ENCODE data around the gene C3. TPM values are rescaled to one million over a fixed set of nuclear protein-coding genes. Genes with fewer than 3 reads are reported as not detected.
A peak's percentile ranks its signal among the peaks of the same experiment; 100 is the strongest.

The C3 gene
- total and polyA plus RNA-seq, 2 of the 13 experiments (the other 11 are each of a cell fraction or from before 2014, with no cell fraction given) = 1,455 to 6,272 TPM

GRCh38 chr19:6753178-6754031, 33.0 kb upstream of the C3 start (continued):
- TF ChIP-seq SNAPC4 (CRISPR knock-in tag; IDR thresholded peaks at IDR 0.05) = no peak
- 0 out of 2 replicates have a peak, but pooled peaks have one; percentile 49 for TF ChIP-seq KLF11 (CRISPR knock-in tag; IDR thresholded peaks at IDR 0.05)

GRCh38 chr19:6752256-6753177, 32.1 kb upstream of the C3 start:
- peak overlapping the region; percentile 82 for H3K4me2 ChIP-seq (ENCODE audit: low read depth, low read length)
- H2AFZ ChIP-seq (ENCODE audit: low read length) = no peak overlapping the region
- CTCF ChIA-PET (ENCODE audit: low intra/inter-chr PET ratio, low total read pairs) = interaction anchor here (3.2 kb wide), 1 partner anchor 14 kb away, joined by 25 read pairs; the partner anchor contains the start of genes GPR108 and TRIP10
- no peaks in the 10 kb centered on the region for H3K79me2 ChIP-seq (ENCODE audit: insufficient read depth, low read length)
- ATAC-seq = peak; percentile 69
- H3K36me3 ChIP-seq (replicated peaks in 1 of 2; ENCODE audit: control insufficient read depth in 1 of 2, insufficient read depth in 2 of 2, low read length in 2 of 2) = peaks cover 8 to 25% of the 10 kb centered on the region in 2 experiments
- FAIRE-seq = peak; percentile 75
- peak overlapping the region; percentile 80 for H3K9ac ChIP-seq (ENCODE audit: insufficient read depth, low read depth, low read length)
- 17% methylated on average over 7 of the region's 50 CpGs for WGBS (ENCODE audit: low lambda C conversion rate)
- no peaks in the 10 kb centered on the region for H3K9me3 ChIP-seq (ENCODE audit: low read length)
- H3K27ac ChIP-seq (ENCODE audit: extremely low read length, insufficient read depth, low read length) = peak overlapping the region; percentile 95
- BruUV-seq (replicated peaks) = TSS peak; percentile 83
- intact Hi-C loops (cut with micrococcal nuclease; ENCODE audit: unreplicated experiment) = loop anchor here (1.0 to 5.0 kb wide), 3 partner anchors 14 to 110 kb away; partner anchors contain the start of gene C3
- DNase-seq (ENCODE audit: low spot score) = peak; percentile 80
- POLR2A ChIA-PET = interaction anchor here (0.6 to 3.9 kb wide), 20 partner anchors 9 to 646 kb away, joined by 3 to 89 read pairs (median 6); partner anchors contain the start of genes C3, GPR108, TRIP10 and ZNF557
- H3K4me1 ChIP-seq (ENCODE audit: insufficient read depth, low read length) = peaks cover 34% of the 10 kb centered on the region
- in situ Hi-C loops (cut with HindIII; ENCODE audit: extremely low pct_ligation_motif_present, low pct_unique_long_range_greater_than_20kb) = no loop called here
- peak overlapping the region; percentile 55 to 82 (median 75) for H3K4me3 ChIP-seq (replicated peaks in 1 of 3; ENCODE audit: insufficient read depth in 1 of 3, low read depth in 2 of 3, low read length in 3 of 3)
- H4K20me1 ChIP-seq (ENCODE audit: insufficient read depth, low read length) = no peaks in the 10 kb centered on the region
- H3K27me3 ChIP-seq (ENCODE audit: control insufficient read depth in 1 of 2, insufficient read depth in 2 of 2, low read length in 2 of 2) = no peaks in the 10 kb centered on the region
- peak; percentile 67; the same call in 1 of the 2 replicates for TF ChIP-seq NCOR1 (IDR thresholded peaks at IDR 0.05; ENCODE audit: borderline replicate concordance, low read length)
- TF ChIP-seq KLF16 (CRISPR knock-in tag; IDR thresholded peaks at IDR 0.05) = peak in 1 of 2 experiments; percentile 49; a peak in 2 of 4 replicates
- peak; percentile 41 for TF ChIP-seq TMF1 (CRISPR knock-in tag; IDR thresholded peaks at IDR 0.05; ENCODE audit: low read depth)
- peak; percentile 21; the same call in 1 of the 2 replicates for TF ChIP-seq ZBTB7A (CRISPR knock-in tag; IDR thresholded peaks at IDR 0.05)
- TF ChIP-seq ZSCAN31 (CRISPR knock-in tag; IDR thresholded peaks at IDR 0.05; ENCODE audit: low read depth) = peak; percentile 84; the same call in 1 of the 2 replicates
- TF ChIP-seq ZMYM4 (CRISPR knock-in tag; IDR thresholded peaks at IDR 0.05) = peak; percentile 51; the same call in 1 of the 2 replicates
- TF ChIP-seq ZUFSP (CRISPR knock-in tag; IDR thresholded peaks at IDR 0.05; ENCODE audit: borderline replicate concordance) = no peak
- peak; percentile 45 for TF ChIP-seq ZEB1 (IDR thresholded peaks at IDR 0.05; ENCODE audit: insufficient replicate concordance, low read depth)
- peak; percentile 60; the same call in 1 of the 2 replicates for TF ChIP-seq FOXC1 (CRISPR knock-in tag; IDR thresholded peaks at IDR 0.05; ENCODE audit: borderline replicate concordance)
- peak; percentile 39 for TF ChIP-seq YEATS4 (CRISPR knock-in tag; IDR thresholded peaks at IDR 0.05; ENCODE audit: borderline replicate concordance)
